ENCODE measurements around the gene HSP90B1. TPM values are rescaled to one million over a fixed set of nuclear protein-coding genes. Genes with fewer than 3 reads are reported as not detected.
A peak's percentile ranks its signal among the peaks of the same experiment; 100 is the strongest.

HSP90B1 gene
- total and polyA plus RNA-seq, 2 of the 13 experiments (the other 11 are each of a cell fraction or from before 2014, with no cell fraction given), result 800 to 954 TPM

GRCh38 chr12:103929046-103929783 is 995 bp upstream of the HSP90B1 start (continued):
- TF ChIP-seq NFAT5 (CRISPR knock-in tag; IDR thresholded peaks at IDR 0.05), result no peak; the same call in 1 of the 2 replicates
- no peak for TF ChIP-seq NONO (IDR thresholded peaks at IDR 0.05)
- peak; percentile 29; the same call in 1 of the 2 replicates for TF ChIP-seq NONO (CRISPR knock-in tag; conservative IDR thresholded peaks at IDR 0.05)
- TF ChIP-seq ZNF772 (CRISPR knock-in tag; IDR thresholded peaks at IDR 0.05), result peak; percentile 57; the same call in 1 of the 2 replicates
- TF ChIP-seq ZNF83 (CRISPR knock-in tag; IDR thresholded peaks at IDR 0.05; ENCODE audit: borderline replicate concordance), result no peak
- no peak for TF ChIP-seq SKI (IDR thresholded peaks at IDR 0.05; ENCODE audit: partially characterized antibody)
- no peak for TF ChIP-seq ZSCAN25 (CRISPR knock-in tag; IDR thresholded peaks at IDR 0.05)
- TF ChIP-seq NR0B2 (CRISPR knock-in tag; IDR thresholded peaks at IDR 0.05), result no peak
- no peak for TF ChIP-seq TEAD2 (CRISPR knock-in tag; IDR thresholded peaks at IDR 0.05)
- TF ChIP-seq XRCC5 (optimal IDR thresholded peaks at IDR 0.05; ENCODE audit: low read length), result peak; percentile 34
- no peak; the same call in 1 of the 2 replicates for TF ChIP-seq ZNF598 (CRISPR knock-in tag; IDR thresholded peaks at IDR 0.05; ENCODE audit: borderline replicate concordance)
- TF ChIP-seq GATA4 (IDR thresholded peaks at IDR 0.05; ENCODE audit: borderline replicate concordance, low read depth), result no peak
- no peak for TF ChIP-seq SP140L (CRISPR knock-in tag; IDR thresholded peaks at IDR 0.05; ENCODE audit: borderline replicate concordance)
- no peak for TF ChIP-seq ZFYVE20 (CRISPR knock-in tag; IDR thresholded peaks at IDR 0.05; ENCODE audit: borderline replicate concordance, low read depth)
- TF ChIP-seq MTERF4 (CRISPR knock-in tag; IDR thresholded peaks at IDR 0.05), result peak; percentile 82; the same call in 1 of the 2 replicates
- TF ChIP-seq ZNF746 (CRISPR knock-in tag; IDR thresholded peaks at IDR 0.05), result peak; percentile 62; the same call in 1 of the 2 replicates
- TF ChIP-seq MXD1 (CRISPR knock-in tag; IDR thresholded peaks at IDR 0.05), result peak; percentile 46
- no peak; the same call in 1 of the 2 replicates for TF ChIP-seq ZZZ3 (CRISPR knock-in tag; IDR thresholded peaks at IDR 0.05; ENCODE audit: borderline replicate concordance)
- TF ChIP-seq ZNF7 (CRISPR knock-in tag; IDR thresholded peaks at IDR 0.05), result no peak
- no peak; the same call in 1 of the 2 replicates for TF ChIP-seq POGK (CRISPR knock-in tag; conservative IDR thresholded peaks at IDR 0.05)
